ENCODE measurements around the gene PHACTR2.
A peak's percentile ranks its signal among the peaks of the same experiment; 100 is the strongest.
"Not testable (repeated sequence)": the region's sequence is repeated elsewhere in the genome, so short reads cannot be mapped to it uniquely, and the experiment has no call there.

Gene PHACTR2

DNA sequence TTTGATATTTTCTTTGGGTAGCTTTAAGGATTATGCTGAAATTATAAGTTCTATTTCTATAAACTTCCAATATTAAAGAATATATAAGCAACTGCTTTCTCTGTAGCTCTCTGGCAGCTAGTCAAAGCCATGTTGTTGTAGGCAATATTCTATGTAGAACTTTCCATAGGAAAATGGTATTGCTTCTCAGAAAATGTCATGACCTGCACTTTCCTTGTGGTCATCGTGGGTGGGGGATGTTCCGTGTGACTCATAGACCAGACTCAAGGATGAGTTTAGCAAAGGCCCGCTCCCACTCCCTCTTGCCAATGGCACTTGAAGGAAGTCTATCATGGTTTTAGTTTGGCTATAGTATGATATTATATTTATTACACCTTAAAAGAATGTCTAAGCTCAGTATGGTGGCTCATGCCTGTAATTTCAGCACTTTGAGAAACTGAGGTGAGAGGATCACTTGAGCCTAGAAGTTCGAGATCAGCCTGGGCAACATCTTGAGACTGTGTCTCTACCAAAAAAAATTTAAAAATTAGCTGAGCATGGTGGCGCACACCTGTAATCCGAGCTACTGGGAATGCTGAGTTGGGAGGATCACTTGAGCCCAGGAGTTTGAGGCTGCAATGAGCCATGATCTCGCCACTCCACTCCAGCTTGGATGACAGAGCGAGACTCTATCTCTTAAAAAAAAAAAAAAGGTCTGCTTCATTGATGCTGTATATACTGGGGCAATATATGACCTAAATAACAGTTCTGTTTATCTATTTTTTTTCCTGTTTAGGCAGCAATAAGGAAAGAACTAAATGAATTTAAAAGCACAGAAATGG lies 128.7 kb downstream of the PHACTR2 start:
- peak; percentile 50 to 79 (median 65) for DNase-seq (ENCODE audit: low read depth in 4 of 4, low spot score in 1 of 4)

- DNase-seq (ENCODE audit: low read depth in 4 of 4, low spot score in 1 of 4), result no peak
Measured at GRCh38 chr6:143807103-143807772, 129.5 kb downstream of the PHACTR2 start.

DNA sequence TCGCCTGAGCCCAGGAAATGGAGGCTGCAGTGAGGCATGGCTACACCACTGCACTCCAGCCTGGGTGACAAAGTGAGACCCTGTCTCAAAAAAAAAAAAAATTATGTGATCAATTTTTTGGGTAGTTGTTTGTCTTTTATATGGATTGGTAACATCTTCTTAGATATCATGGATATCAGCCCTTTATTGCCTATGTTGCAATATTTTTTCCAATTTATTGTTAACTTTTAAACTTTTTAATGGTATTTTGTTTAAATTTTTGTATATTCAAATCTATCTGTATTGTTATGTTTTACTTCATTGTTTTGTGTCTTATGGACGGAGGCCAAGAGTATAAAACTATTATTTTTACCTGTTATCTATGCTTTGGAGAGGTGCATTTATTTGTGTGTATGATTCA lies 133.0 kb downstream of the PHACTR2 start:
- DNase-seq (ENCODE audit: low read depth in 4 of 4, low spot score in 1 of 4), result no peak

DNA sequence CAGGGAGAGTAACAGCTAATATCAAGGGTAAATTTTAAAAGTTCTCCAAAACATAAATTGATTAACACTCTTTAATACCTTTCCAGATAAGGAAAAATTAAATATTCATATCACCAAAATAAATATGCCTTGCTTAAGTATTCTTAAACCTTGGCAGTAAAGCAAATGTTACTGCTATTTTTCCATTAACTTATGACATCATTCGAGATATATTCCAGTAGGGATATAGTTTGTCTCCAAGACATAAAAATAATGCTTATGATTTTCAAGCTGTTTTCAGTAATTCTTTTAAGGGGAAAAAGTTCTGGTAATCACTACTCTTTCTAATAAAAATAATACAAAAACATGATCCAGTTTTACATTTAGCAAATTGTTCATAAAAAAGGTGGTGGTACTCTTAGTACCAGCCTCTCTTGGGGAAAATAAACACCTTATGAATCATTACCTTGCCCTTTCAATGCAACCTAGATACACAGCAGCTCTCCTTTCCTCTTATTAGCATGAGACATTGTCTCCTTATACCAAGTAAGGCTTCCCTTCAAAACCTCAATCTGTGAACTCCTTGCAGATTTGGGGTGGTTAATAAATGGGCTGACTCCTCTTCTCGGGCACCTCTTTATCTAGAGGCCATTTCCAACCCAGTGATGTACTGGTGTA lies 133.9 kb downstream of the PHACTR2 start:
- no peak for DNase-seq (ENCODE audit: low read depth in 4 of 4, low spot score in 1 of 4)

GRCh38 chr6:143817621-143818020 lies 139.9 kb downstream of the PHACTR2 start:
- no peak for DNase-seq (ENCODE audit: low read depth in 4 of 4, low spot score in 1 of 4)

DNA sequence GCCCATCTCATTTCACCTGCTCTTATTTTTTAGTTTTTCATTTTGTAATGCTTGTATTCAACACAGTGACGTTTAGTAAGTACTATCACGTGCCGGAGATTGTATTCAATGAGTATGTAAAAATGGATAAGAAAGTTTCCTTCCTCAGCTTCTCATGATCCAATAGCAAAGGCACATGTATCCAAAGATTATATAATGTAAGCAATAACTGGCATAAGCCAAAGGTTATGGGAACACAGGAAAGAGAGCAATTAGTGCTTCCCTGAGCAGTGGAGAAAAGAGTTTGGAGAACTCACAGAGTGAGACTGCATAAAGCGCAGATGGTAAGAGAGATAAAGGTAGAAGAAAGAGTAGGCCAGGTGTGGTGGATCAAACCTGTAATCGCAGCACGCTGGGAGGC lies 143.6 kb downstream of the PHACTR2 start:
- DNase-seq (ENCODE audit: low read depth in 4 of 4, low spot score in 1 of 4), result no peak

GRCh38 chr6:143822584-143823024 lies 144.8 kb downstream of the PHACTR2 start:
- no peak for DNase-seq (ENCODE audit: low read depth in 4 of 4, low spot score in 1 of 4)

DNA sequence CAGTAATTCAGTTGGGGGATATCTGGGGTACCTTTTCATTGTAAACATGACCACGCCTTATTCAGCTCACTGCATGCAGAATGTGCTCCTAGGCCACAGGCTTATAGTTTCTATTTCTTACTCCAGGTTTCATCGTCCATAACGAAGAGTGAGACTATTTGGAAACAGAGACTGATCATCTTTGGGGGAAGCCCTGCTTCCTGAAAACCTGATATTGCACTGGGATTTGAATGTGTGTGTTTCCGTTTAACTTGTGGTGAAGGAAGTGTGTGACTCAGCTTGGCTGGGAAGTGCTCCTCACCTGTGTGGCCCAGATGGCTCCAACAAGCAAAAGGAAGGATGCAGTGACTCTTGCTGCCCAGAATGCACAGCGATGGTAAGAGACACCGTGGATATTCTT lies 145.8 kb downstream of the PHACTR2 start:
- DNase-seq (ENCODE audit: low read depth in 4 of 4, low spot score in 1 of 4), result no peak

DNA sequence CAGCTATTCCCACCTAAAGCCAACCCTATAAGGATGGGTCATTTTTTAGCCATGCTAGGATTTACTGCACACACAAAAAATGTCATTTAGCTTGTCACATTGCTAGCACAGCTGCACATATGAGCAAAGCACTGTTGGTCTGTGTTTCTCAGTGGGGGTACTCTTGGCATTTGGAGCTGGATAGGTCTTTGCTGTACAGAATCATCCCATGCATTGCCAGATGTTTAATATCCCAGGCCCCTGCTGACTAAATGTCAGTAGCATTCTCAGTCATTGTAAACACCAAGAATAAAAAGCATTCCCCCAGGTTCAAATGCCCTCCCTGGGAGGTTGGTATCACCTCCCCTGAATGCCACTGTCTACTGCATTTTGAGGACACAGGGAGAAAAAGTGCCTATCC lies 150.8 kb downstream of the PHACTR2 start:
- no peak for DNase-seq (ENCODE audit: low read depth in 4 of 4, low spot score in 1 of 4)

- no peak for DNase-seq (ENCODE audit: low read depth in 4 of 4, low spot score in 1 of 4)
Measured at GRCh38 chr6:143836150-143836549, 158.4 kb downstream of the PHACTR2 start.

DNA sequence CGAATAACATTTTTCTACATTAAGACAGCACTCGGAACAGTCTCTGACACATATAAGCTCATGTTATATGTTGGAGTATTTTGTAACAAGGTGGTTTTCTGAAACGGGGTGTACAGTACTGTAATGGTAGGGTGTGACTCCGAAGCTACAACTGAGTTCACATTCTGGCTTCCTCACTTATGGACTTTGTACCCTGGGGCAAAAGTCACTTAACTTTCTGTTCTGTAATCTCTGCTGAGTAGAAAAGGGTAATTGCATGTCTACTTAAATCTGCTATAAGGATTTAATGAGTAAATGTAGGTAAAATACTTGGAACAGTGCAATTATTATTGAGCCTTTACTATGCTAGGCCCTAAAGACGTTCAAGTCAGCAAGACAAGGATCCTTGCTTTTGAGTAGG lies 160.6 kb downstream of the PHACTR2 start:
- no peak for DNase-seq (ENCODE audit: low read depth in 4 of 4, low spot score in 1 of 4)

- no peak for DNase-seq (ENCODE audit: low read depth in 4 of 4, low spot score in 1 of 4)
Measured at GRCh38 chr6:143839196-143839595, 161.4 kb downstream of the PHACTR2 start.

- no peak for DNase-seq (ENCODE audit: low read depth in 4 of 4, low spot score in 1 of 4)
Measured at GRCh38 chr6:143840595-143841265, 163.0 kb downstream of the PHACTR2 start.

DNA sequence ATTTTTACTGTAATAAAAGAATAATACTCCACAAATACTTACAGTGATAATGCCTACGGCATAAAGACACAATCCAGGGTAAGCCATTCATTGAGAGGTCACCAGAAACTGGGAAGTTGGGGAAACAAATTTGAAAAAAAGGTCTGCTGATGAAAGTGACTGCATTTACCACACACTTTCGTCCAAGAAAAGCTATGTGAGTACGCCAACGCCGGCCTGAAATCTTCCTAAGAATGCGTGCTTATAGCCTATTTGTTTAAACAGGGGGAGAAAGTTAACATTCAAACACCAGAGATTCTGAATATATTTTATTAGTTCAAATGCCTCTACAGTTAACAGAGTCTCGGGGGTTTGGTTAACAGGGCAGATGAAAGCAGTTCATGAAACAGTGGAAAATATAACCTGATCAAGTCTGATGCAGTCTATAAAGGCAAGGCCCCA lies 164.7 kb downstream of the PHACTR2 start:
- DNase-seq (ENCODE audit: low read depth in 4 of 4, low spot score in 1 of 4), result peak in 1 of 4 experiments; percentile 2

DNA sequence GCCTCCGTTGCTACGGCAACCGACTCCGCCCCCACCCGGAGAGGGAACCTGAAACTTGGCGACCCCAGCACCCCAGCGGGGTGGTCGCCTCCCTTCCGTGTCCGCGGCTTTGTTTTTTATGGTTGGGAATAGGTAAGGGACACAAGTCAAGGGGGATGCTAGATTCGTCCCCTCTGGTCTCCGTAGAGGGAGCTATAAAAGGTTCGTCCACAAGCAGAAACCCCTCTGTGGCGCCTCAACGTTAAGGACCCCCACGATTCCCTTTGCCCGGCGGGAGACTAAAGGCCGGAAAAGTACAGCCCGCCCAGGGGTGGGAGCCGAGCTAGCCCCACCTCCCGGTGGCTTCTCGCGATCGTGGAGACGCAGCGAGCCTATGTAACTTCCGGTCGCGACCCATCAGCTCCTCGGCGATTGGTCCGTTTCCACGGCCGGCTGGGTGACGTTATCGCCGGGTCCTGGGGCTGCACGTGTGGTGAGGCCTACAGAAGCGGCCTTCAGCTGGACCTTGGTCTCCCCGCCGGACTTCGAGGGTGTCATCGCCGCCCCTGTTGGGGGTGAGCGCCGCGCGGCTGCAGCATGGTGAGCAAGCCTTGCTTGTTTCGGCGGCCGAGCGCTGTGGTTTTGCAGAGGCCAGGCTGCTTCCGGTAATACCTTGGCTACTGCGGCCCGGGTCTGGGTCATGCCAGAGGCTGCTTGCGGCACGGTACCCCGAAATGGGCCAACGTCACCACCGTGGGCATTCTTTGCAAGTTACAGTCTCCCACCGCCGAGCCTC lies 165.3 kb downstream of the PHACTR2 start, which contains the start of gene LTV1:
Gene LTV1, plus strand, starts transcription at position 437 of the 775 bp plus-strand sequence. Its CDS starts 140 bp downstream, at position 577.
- peak; percentile 72 to 86 (median 84) for DNase-seq (ENCODE audit: low read depth in 4 of 4, low spot score in 1 of 4)

DNA sequence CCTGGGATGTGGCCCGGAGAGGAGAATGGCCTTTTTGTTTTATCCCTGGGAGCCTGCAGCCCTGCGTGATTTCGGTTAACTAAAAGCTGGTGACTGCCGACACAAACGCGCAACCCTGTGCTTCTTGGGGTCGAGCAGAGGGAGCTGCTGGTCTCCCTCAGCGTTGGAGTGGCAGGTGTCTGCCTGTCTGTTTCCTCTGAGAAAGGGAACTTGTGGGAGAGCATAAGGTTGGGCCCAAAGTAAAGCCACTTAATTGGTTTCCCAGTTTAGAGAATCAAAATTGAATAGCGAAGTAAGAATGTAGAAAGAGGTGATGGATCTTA lies 165.9 kb downstream of the PHACTR2 start:
- peak in 1 of 4 experiments; percentile 3 for DNase-seq (ENCODE audit: low read depth in 4 of 4, low spot score in 1 of 4)

DNA sequence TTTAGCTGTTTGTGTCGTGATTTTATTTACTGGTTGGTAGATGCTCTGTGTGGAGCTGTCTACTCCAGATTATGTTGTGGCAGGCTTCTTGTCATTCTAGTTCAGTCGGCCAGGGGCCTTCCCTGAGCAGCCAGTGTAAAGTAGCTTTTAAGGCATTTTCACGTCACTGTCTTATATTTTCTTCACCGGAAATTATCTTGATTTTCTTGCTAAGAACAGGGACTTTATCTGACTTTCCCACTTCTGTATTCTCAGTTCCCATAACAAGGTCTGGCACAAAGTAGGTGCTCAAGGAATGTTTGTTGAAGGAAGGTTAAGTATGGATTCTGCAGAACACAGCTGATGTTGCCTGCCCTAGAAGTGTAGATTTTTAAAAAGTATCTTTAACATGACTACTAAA lies 166.2 kb downstream of the PHACTR2 start:
- no peak for DNase-seq (ENCODE audit: low read depth in 4 of 4, low spot score in 1 of 4)

GRCh38 chr6:143845033-143845432 lies 167.3 kb downstream of the PHACTR2 start:
- no peak for DNase-seq (ENCODE audit: low read depth in 4 of 4, low spot score in 1 of 4)

- DNase-seq (ENCODE audit: low read depth in 4 of 4, low spot score in 1 of 4), result not testable (repeated sequence)
Measured at GRCh38 chr6:143851706-143852105, 173.9 kb downstream of the PHACTR2 start.

- DNase-seq (ENCODE audit: low read depth in 4 of 4, low spot score in 1 of 4), result not testable (repeated sequence)
Measured at GRCh38 chr6:143855057-143855456, 177.3 kb downstream of the PHACTR2 start.

DNA sequence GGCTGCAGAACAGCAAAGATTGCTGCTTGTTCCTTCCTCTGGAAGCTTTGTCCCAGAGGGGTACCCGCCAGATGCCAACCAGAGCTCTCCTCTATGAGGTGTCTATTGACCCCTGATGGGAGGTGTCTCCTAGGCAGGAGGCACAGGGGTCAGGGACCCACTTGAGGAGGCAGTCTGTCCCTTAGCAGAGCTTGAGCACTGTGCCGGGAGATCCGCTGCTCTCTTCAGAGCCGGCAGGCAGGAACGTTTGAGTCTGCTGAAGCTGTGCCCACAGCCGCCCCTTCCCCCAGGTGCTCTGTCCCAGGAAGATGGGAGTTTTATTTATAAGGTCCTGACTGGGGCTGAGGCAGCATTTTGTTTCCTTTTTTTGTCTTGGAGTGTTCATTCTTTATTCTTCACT lies 179.0 kb downstream of the PHACTR2 start:
- not testable (repeated sequence) for DNase-seq (ENCODE audit: low read depth in 4 of 4, low spot score in 1 of 4)
